ENCODE data around the gene ADCY1.

DNA sequence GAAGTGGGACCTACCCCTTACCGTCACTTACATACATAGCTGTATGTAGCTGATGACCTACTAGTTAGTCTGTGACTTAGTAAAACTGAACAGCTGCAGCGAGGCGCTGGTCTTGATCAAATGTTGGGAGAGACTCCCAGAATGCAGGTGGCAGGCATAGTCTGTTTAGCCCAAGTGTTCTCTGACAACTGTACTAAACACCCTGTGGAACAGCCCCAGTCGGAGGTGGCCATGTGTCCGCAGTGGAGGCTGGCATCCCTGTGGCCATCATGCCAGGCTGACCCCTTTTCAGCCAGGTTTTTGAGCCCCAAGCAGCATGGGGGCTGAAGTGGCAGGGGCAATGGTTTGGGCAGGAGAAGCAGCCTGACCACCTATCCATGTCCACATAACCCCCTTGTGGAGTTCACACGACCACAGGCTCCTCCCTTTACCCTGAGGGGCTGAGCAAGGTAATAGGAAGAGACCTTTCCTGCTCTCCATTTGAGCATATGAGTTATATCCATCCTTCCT is 7.2 kb downstream of the ADCY1 start:
- TF ChIP-seq, protein P1, sequence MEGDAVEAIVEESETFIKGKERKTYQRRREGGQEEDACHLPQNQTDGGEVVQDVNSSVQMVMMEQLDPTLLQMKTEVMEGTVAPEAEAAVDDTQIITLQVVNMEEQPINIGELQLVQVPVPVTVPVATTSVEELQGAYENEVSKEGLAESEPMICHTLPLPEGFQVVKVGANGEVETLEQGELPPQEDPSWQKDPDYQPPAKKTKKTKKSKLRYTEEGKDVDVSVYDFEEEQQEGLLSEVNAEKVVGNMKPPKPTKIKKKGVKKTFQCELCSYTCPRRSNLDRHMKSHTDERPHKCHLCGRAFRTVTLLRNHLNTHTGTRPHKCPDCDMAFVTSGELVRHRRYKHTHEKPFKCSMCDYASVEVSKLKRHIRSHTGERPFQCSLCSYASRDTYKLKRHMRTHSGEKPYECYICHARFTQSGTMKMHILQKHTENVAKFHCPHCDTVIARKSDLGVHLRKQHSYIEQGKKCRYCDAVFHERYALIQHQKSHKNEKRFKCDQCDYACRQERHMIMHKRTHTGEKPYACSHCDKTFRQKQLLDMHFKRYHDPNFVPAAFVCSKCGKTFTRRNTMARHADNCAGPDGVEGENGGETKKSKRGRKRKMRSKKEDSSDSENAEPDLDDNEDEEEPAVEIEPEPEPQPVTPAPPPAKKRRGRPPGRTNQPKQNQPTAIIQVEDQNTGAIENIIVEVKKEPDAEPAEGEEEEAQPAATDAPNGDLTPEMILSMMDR (IDR thresholded peaks at IDR 0.05; ENCODE audit: low read length) = no peak
- no peak for TF ChIP-seq EZH2 (optimal IDR thresholded peaks at IDR 0.05; ENCODE audit: low read depth, low read length)
